ENCODE results near the gene ARRDC3.
"Not testable (repeated sequence)": the region's sequence is repeated elsewhere in the genome, so short reads cannot be mapped to it uniquely, and the experiment has no call there.

ARRDC3 gene

GRCh38 chr5:91383027-91383955 is at the start of gene ARRDC3:
Gene ARRDC3 (minus strand): TSS chr5:91383317. CDS start chr5:91383092, 225 bp downstream.
- peak; percentile 99 for DNase-seq

GRCh38 chr5:91430949-91431348 is 47.8 kb upstream of the ARRDC3 start:
- no peak for DNase-seq

- no peak for DNase-seq
These were observed 41.7 kb upstream of the ARRDC3 start for GRCh38 chr5:91424638-91425436.

GRCh38 chr5:91423871-91424270 is 40.8 kb upstream of the ARRDC3 start:
- DNase-seq: no peak

GRCh38 chr5:91420879-91421278 is 37.8 kb upstream of the ARRDC3 start:
- DNase-seq: no peak

GRCh38 chr5:91419571-91420537 is 36.7 kb upstream of the ARRDC3 start:
- DNase-seq: peak; percentile 73

- no peak for DNase-seq
These were observed 36.0 kb upstream of the ARRDC3 start for GRCh38 chr5:91419136-91419535.

- no peak for DNase-seq
These were observed 35.0 kb upstream of the ARRDC3 start for GRCh38 chr5:91418158-91418557.

- no peak for DNase-seq
These were observed 34.1 kb upstream of the ARRDC3 start for GRCh38 chr5:91417219-91417618.

GRCh38 chr5:91416491-91416890 is 33.4 kb upstream of the ARRDC3 start:
- no peak for DNase-seq

GRCh38 chr5:91409304-91409703 is 26.2 kb upstream of the ARRDC3 start:
- no peak for DNase-seq

GRCh38 chr5:91408710-91409109 is 25.6 kb upstream of the ARRDC3 start:
- DNase-seq: no peak

- DNase-seq: no peak
These were observed 24.1 kb upstream of the ARRDC3 start for GRCh38 chr5:91407204-91407603.

- no peak for DNase-seq
These were observed 20.3 kb upstream of the ARRDC3 start for GRCh38 chr5:91403438-91403837.

GRCh38 chr5:91401175-91401574 is 18.1 kb upstream of the ARRDC3 start:
- DNase-seq: no peak

GRCh38 chr5:91397791-91398190 is 14.7 kb upstream of the ARRDC3 start:
- DNase-seq: no peak

GRCh38 chr5:91390268-91390667 is 7.2 kb upstream of the ARRDC3 start:
- no peak for DNase-seq

GRCh38 chr5:91389555-91389954 is 6.4 kb upstream of the ARRDC3 start:
- DNase-seq: not testable (repeated sequence)

- DNase-seq: no peak
These were observed 5.2 kb upstream of the ARRDC3 start for GRCh38 chr5:91388362-91388761.

GRCh38 chr5:91386120-91386519 is 3.0 kb upstream of the ARRDC3 start:
- DNase-seq: no peak

GRCh38 chr5:91385596-91385995 is 2.5 kb upstream of the ARRDC3 start:
- not testable (repeated sequence) for DNase-seq

- DNase-seq: peak; percentile 93
These were observed 1.7 kb upstream of the ARRDC3 start for GRCh38 chr5:91384671-91385430.

Measured in RPMI8226 (cell line).